NB4 (cell line): Measurements from ENCODE around the gene NIPAL1.

Experiments
- DNase-seq: peaks from one replicate; pipeline ENCODE4 v3.0.0; 2010; ENCODE audit warnings: low read depth
- H3K4me3 ChIP-seq: one replicate; pipeline ENCODE4 v1.5.1; 2011; ENCODE audit warnings: mild to moderate bottlenecking, low read depth, low read length, moderate library complexity
- CTCF ChIP-seq: IDR thresholded peaks from one replicate; pipeline ENCODE4 v1.5.1; 2012; ENCODE audit warnings: low read depth, low read length
- MYC ChIP-seq: IDR thresholded peaks from 2 replicates; pipeline ENCODE4 v1.6.1; 2011; ENCODE audit warnings: low read depth, low read length
- POLR2A ChIP-seq: IDR thresholded peaks from 2 replicates; pipeline ENCODE4 v1.6.1; 2011; ENCODE audit warnings: mild to moderate bottlenecking; ENCODE audit not compliant: insufficient read length; ENCODE audit errors: extremely low read depth
- TF ChIP-seq, protein P1 (sequence below): IDR thresholded peaks from 2 replicates; pipeline ENCODE4 v1.6.1; 2011; ENCODE audit warnings: low read depth, low read length

NIPAL1 gene

GRCh38 chr4:48028696-48029095 is 12.1 kb downstream of the NIPAL1 start:
- H3K4me3 ChIP-seq = no peak overlapping the region
- TF ChIP-seq POLR2A (no peak), MYC (no peak), CTCF (no peak)
- TF ChIP-seq, protein P1, sequence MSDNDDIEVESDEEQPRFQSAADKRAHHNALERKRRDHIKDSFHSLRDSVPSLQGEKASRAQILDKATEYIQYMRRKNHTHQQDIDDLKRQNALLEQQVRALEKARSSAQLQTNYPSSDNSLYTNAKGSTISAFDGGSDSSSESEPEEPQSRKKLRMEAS = no peak
- DNase-seq = no peak

GRCh38 chr4:48030470-48030869 is 13.9 kb downstream of the NIPAL1 start:
- DNase-seq = no peak
- no peak for TF ChIP-seq MYC
- no peak for TF ChIP-seq POLR2A
- TF ChIP-seq, protein P1 = no peak
- no peak for TF ChIP-seq CTCF
- H3K4me3 ChIP-seq = no peak overlapping the region

GRCh38 chr4:48031802-48032525 is 15.4 kb downstream of the NIPAL1 start:
- no peak for DNase-seq
- no peak overlapping the region for H3K4me3 ChIP-seq
- TF ChIP-seq MYC = no peak
- TF ChIP-seq CTCF = no peak
- TF ChIP-seq POLR2A = no peak
- TF ChIP-seq, protein P1 = no peak

DNA sequence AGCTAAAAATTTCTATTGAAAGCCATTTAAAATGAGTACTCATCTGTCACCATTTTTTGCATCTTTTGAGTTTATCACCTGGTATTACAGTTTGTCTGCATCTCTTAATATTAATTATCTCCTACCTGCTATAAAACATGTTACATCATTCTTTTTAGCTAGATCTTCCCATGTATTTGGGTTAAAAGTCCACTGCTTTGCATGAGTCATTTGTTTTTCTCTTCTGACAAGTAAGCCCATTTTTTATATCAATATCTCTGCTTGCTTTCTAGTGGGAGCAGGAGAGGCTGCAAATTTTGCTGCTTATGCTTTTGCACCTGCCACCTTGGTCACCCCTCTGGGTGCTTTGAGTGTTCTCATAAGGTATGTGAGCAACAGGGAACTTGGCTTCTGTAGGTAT is 16.1 kb downstream of the NIPAL1 start:
- TF ChIP-seq POLR2A (no peak), CTCF (no peak), MYC (no peak)
- TF ChIP-seq, protein P1 = no peak
- H3K4me3 ChIP-seq = no peak overlapping the region
- DNase-seq = no peak

- TF ChIP-seq, protein P1 = no peak
- TF ChIP-seq CTCF (no peak), MYC (no peak), POLR2A (no peak)
- H3K4me3 ChIP-seq = no peak overlapping the region
- no peak for DNase-seq
Measured at GRCh38 chr4:48033412-48033811, 16.8 kb downstream of the NIPAL1 start.
